Measurements from ENCODE around the gene FHL2. TPM values are rescaled to one million over a fixed set of nuclear protein-coding genes. Genes with fewer than 3 reads are reported as not detected.

FHL2 gene
- total and polyA plus RNA-seq, 2 of the 13 experiments (the other 11 are each of a cell fraction or from before 2014, with no cell fraction given), result 1.9 to 74.8 TPM

DNA sequence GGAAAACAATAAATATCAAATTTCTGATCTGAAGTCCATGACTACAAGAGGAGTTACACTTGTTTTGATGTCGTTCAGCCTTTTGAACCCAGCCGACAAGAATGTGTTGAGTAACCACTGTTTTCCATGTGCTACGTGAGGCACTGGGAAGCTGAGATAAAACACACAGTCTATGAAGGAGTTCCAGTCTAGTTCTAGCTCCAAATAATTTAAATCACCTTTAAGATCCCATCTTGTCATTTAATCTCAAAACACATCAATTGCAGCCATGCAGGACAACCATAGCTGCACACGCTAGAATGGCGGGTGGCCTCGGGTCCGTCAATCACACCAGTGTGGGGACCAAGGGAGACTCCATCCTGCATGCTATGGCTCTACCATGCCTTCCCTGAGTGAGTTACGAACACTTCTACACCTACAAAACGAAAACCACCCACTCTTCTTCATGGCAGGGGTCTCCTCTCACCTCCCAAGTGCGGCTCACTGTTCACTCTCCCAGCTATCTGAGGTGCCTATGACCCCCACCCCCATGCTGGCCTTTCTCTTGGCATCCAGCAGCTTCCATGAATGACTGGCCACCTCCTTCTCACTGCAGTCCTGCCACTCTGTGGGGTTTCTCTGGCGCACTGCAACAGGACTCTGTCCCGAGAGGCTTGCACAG is 3.8 kb downstream of the FHL2 start (continued):
- TF ChIP-seq ZBTB20 (CRISPR knock-in tag; IDR thresholded peaks at IDR 0.05; ENCODE audit: borderline replicate concordance, low read depth) (peak; percentile 46; the same call in 1 of the 2 replicates), FOSL2 (CRISPR knock-in tag; IDR thresholded peaks at IDR 0.05) (peak; percentile 70), ZBTB21 (CRISPR knock-in tag; IDR thresholded peaks at IDR 0.05) (no peak), CHCHD3 (CRISPR knock-in tag; IDR thresholded peaks at IDR 0.05) (0 out of 2 replicates have a peak, but pooled peaks have one; percentile 50), HMGA1 (CRISPR knock-in tag; conservative IDR thresholded peaks at IDR 0.05) (no peak), CEBPB (IDR thresholded peaks at IDR 0.05; ENCODE audit: borderline replicate concordance, low read depth, low read length) (peak; percentile 78), MIXL1 (CRISPR knock-in tag; IDR thresholded peaks at IDR 0.05) (no peak), ZNF607 (CRISPR knock-in tag; IDR thresholded peaks at IDR 0.05; ENCODE audit: borderline replicate concordance) (no peak), ELF1 (CRISPR knock-in tag; IDR thresholded peaks at IDR 0.05) (no peak), BCL6 (CRISPR knock-in tag; IDR thresholded peaks at IDR 0.05) (peak; percentile 68), PPARG (CRISPR knock-in tag; conservative IDR thresholded peaks at IDR 0.05) (no peak), ZNF232 (CRISPR knock-in tag; IDR thresholded peaks at IDR 0.05; ENCODE audit: borderline replicate concordance) (no peak), ZNF350 (CRISPR knock-in tag; IDR thresholded peaks at IDR 0.05; ENCODE audit: borderline replicate concordance, low read depth) (0 out of 2 replicates have a peak, but pooled peaks have one; percentile 17), ZBTB7B (CRISPR knock-in tag; IDR thresholded peaks at IDR 0.05) (no peak), ZMYM2 (CRISPR knock-in tag; IDR thresholded peaks at IDR 0.05) (no peak), ZFY (CRISPR knock-in tag; IDR thresholded peaks at IDR 0.05) (no peak), SOX13 (IDR thresholded peaks at IDR 0.05) (peak; percentile 54; the same call in 1 of the 2 replicates), SOX13 (CRISPR knock-in tag; conservative IDR thresholded peaks at IDR 0.05 in 1 of 2, IDR thresholded peaks at IDR 0.05 in 1 of 2) (peak in 1 of 2 experiments; percentile 87; a peak in 2 of 4 replicates), ZFP36 (IDR thresholded peaks at IDR 0.05; ENCODE audit: borderline replicate concordance, low read depth, low read length, partially characterized antibody) (no peak), ZEB1 (IDR thresholded peaks at IDR 0.05; ENCODE audit: insufficient replicate concordance, low read depth) (no peak), SNAPC2 (CRISPR knock-in tag; IDR thresholded peaks at IDR 0.05) (no peak), ZNF337 (CRISPR knock-in tag; IDR thresholded peaks at IDR 0.05; ENCODE audit: borderline replicate concordance, low read depth) (no peak)
- TF ChIP-seq, protein P1, sequence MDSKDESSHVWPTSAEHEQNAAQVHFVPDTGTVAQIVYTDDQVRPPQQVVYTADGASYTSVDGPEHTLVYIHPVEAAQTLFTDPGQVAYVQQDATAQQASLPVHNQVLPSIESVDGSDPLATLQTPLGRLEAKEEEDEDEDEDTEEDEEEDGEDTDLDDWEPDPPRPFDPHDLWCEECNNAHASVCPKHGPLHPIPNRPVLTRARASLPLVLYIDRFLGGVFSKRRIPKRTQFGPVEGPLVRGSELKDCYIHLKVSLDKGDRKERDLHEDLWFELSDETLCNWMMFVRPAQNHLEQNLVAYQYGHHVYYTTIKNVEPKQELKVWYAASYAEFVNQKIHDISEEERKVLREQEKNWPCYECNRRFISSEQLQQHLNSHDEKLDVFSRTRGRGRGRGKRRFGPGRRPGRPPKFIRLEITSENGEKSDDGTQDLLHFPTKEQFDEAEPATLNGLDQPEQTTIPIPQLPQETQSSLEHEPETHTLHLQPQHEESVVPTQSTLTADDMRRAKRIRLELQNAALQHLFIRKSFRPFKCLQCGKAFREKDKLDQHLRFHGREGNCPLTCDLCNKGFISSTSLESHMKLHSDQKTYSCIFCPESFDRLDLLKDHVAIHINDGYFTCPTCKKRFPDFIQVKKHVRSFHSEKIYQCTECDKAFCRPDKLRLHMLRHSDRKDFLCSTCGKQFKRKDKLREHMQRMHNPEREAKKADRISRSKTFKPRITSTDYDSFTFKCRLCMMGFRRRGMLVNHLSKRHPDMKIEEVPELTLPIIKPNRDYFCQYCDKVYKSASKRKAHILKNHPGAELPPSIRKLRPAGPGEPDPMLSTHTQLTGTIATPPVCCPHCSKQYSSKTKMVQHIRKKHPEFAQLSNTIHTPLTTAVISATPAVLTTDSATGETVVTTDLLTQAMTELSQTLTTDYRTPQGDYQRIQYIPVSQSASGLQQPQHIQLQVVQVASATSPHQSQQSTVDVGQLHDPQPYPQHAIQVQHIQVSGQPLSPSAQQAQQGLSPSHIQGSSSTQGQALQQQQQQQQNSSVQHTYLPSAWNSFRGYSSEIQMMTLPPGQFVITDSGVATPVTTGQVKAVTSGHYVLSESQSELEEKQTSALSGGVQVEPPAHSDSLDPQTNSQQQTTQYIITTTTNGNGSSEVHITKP (CRISPR knock-in tag; IDR thresholded peaks at IDR 0.05; ENCODE audit: low read depth), result no peak
- TF ChIP-seq, protein P2, sequence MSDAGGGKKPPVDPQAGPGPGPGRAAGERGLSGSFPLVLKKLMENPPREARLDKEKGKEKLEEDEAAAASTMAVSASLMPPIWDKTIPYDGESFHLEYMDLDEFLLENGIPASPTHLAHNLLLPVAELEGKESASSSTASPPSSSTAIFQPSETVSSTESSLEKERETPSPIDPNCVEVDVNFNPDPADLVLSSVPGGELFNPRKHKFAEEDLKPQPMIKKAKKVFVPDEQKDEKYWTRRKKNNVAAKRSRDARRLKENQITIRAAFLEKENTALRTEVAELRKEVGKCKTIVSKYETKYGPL (CRISPR knock-in tag; IDR thresholded peaks at IDR 0.05), result no peak
- TF ChIP-seq, protein P3, sequence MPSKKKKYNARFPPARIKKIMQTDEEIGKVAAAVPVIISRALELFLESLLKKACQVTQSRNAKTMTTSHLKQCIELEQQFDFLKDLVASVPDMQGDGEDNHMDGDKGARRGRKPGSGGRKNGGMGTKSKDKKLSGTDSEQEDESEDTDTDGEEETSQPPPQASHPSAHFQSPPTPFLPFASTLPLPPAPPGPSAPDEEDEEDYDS (CRISPR knock-in tag; IDR thresholded peaks at IDR 0.05), result peak; percentile 59; the same call in 1 of the 2 replicates
- TF ChIP-seq, protein P4, sequence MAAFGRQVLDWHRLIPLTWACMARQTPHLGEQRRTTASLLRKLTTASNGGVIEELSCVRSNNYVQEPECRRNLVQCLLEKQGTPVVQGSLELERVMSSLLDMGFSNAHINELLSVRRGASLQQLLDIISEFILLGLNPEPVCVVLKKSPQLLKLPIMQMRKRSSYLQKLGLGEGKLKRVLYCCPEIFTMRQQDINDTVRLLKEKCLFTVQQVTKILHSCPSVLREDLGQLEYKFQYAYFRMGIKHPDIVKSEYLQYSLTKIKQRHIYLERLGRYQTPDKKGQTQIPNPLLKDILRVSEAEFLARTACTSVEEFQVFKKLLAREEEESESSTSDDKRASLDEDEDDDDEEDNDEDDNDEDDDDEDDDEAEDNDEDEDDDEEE (CRISPR knock-in tag; IDR thresholded peaks at IDR 0.05), result no peak

All from HepG2 (cell line).